Natural killer cell treated with Interleukin-12 subunit alpha and Interleukin-12 subunit beta and Interleukin-15 and Interleukin-18, amount 100 ng/mL, for 72 hours (primary cell): ENCODE results near the gene DDR2. TPM values are rescaled to one million over a fixed set of nuclear protein-coding genes. Genes with fewer than 3 reads are reported as not detected.

ENCODE experiments used
- ATAC-seq, 2 donors: fragments of 150-1000 bp; cut with Tn5 transposase in 1 of 2; sonication (Bioruptor Pico), chemical (Tn5 transposase) in 1 of 2; 2 replicates each; pipeline ENCODE4 v1.10.0; 2021
- DNase-seq: peaks from one replicate; pipeline ENCODE4 v3.0.0; 2022; ENCODE audit warnings: low spot score
- H3K27ac Mint-ChIP-seq, 2 donors: 1 replicate in 1 of 2; 2 replicates in 1 of 2; pipeline ENCODE4 v1.8.0; 2022; ENCODE audit warnings: mixed read lengths in 2 of 2, mild to moderate bottlenecking in 1 of 2, moderate library complexity in 1 of 2
- H3K27me3 Mint-ChIP-seq, 2 donors: 1 replicate in 1 of 2; 2 replicates in 1 of 2; pipeline ENCODE4 v1.8.0; 2022; ENCODE audit warnings: mixed read lengths in 2 of 2
- H3K36me3 Mint-ChIP-seq: one replicate; pipeline ENCODE4 v1.8.0; 2022; ENCODE audit warnings: mixed read lengths
- H3K4me1 Mint-ChIP-seq, 2 donors: 1 replicate in 1 of 2; 2 replicates in 1 of 2; pipeline ENCODE4 v1.8.0; 2022; ENCODE audit warnings: low read depth in 2 of 2, mixed read lengths in 2 of 2, mild to moderate bottlenecking in 1 of 2
- H3K4me3 Mint-ChIP-seq: one replicate; pipeline ENCODE4 v1.8.0; 2022; ENCODE audit warnings: mixed read lengths
- H3K9me3 Mint-ChIP-seq: 2 replicates; pipeline ENCODE4 v1.8.0; 2022; ENCODE audit warnings: mixed read lengths
- total RNA-seq, 2 donors: library from RNA; stranded (reverse); gene quantifications; one replicate each; pipeline ENCODE4 v1.2.3, GENCODE V29; 2022

DDR2 gene
- total RNA-seq, 2 donors from 2014 or later, result 0.57 to 2.3 TPM

DNA sequence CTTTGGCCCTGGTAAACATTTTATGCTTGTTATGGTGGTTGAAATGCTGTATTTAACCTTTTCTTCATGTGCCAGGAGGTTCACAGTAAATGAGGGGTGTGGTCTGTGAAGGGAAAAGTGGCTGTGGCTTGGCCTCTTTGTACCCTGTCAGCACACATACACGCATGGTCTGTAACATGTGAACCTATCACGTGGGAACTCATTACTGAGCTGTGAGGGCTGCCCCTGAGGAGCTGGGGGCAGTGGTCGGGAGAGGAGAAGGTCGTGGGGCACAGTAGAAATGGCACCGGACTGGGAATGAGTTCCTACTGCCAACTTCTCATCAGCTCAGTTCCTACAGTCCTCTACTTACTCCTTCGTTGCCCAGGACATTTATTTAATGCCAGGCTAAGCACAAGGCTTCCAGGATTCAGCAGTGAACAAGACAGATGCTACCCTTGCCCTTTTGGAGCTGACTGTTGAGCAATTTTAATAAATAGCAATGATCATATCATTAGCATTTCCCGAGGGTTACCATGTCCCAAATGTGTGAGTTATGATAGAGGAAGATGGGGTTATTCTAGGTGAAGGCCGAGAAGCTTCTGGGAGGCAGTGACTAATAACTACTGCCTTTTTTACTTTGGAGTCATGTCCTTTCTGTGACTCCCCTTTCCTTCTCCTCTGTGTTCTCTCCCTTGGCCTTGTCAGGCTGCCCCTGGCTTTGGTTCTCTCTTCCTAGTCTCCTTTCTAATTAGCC is 38.8 kb downstream of the DDR2 start:
- no peaks in the 10 kb centered on the region for H3K36me3 Mint-ChIP-seq
- H3K4me3 Mint-ChIP-seq, result no peak overlapping the region
- H3K4me1 Mint-ChIP-seq, result no peaks in the 10 kb centered on the region
- no peak for DNase-seq
- no peak overlapping the region for H3K27ac Mint-ChIP-seq
- no peak for ATAC-seq
- H3K27me3 Mint-ChIP-seq, result peaks cover 0 to 7% of the 10 kb centered on the region in 2 donors
- H3K9me3 Mint-ChIP-seq, result no peaks in the 10 kb centered on the region

DNA sequence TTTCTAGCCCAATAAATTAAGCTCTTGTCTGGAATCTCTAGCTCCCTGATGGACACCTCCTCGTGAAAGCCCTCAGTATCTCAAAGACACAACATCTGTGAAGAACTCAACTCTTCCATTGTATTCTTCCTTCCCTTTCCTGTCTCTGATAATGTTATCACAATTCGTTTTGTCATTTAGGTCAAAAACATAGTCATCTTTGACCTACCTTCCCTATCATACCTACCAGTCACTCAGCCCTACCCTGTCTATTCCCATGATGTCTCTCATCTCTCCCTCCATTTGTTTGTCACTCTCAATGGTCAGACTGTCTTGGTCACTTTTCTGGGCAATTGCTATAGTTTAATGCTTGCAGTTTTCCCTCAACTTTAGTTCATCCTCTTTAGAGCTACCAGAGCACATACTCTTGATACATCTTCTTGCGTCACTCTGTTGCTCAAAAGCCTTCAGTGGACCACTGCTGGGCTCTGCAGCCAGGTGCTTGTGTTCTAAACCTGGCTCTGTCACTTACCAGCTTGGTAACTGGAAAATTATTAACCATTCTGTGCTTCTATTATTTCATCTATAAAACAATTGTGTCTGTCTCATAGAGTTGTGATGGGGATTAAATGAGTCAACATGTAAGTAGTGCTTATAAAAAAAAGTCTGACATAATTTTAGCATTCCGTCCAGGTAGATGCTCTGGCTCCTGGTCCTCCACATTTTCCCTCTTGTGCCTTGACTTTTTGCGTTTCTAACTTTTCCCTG is 39.6 kb downstream of the DDR2 start:
- Mint-ChIP-seq H3K36me3 (no peaks in the 10 kb centered on the region), H3K9me3 (no peaks in the 10 kb centered on the region), H3K27ac (no peak overlapping the region), H3K4me1 (no peaks in the 10 kb centered on the region), H3K4me3 (no peak overlapping the region), H3K27me3 (peaks cover 0 to 5% of the 10 kb centered on the region in 2 donors)
- no peak for DNase-seq
- ATAC-seq, result no peak

DNA sequence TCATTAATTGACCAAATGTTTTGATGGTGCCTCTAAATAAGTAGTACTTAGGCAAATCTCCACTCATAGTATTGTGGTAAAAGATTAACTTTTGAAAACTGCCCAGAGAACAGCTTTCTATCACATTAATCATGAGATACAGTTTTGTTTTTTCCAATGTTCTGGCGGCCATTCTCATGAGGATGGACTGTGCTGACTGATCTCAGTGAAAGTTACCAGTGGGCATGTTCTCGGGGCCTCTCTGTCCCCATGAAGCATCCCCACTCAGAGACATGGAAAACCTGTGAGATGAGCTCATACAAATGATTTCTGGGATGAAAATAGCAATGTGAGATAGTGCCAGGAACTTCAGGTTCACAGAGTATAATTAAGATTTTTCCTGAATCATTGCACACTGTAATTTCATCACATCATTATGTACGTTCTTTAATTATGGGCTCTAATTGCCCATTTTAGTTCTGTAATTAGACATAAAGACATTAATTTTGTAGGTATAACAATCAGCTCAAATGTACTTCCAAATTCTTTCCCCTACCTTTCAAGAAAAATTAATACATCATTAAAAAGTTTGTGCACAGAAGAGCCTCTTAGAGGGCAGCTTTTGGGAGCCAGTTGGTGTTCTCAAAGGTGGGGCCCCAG is 40.5 kb downstream of the DDR2 start:
- Mint-ChIP-seq H3K4me3 (no peak overlapping the region), H3K27ac (no peak overlapping the region), H3K36me3 (no peaks in the 10 kb centered on the region), H3K9me3 (no peaks in the 10 kb centered on the region), H3K4me1 (no peaks in the 10 kb centered on the region), H3K27me3 (peaks cover 0 to 5% of the 10 kb centered on the region in 2 donors)
- no peak for ATAC-seq
- no peak for DNase-seq

DNA sequence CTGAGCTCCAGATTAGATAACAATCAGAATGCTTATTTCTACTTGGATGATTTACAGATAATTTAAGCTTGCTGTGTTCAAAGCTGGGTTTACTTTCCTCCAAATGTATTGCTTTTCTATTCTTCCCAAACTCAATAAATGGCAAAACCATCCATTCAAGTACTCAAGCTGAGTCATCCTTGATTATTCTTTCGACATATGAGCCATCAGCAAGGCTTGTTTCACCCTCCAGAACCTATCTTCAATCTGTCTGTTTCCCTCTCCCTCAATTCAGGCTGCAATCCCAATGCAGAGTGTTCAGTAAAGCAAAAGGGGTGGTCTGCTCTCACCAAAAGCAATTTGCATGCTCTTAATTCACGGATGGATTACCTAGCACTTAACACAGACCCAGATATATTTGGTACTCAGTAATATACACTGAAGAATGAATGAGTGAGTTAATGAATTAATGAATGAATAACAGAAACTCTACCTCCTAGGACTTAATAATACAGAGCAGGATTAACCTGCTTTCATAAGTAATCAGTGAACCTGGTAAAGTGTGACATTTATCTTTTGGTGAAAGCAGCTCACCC is 41.9 kb downstream of the DDR2 start:
- Mint-ChIP-seq H3K9me3 (no peaks in the 10 kb centered on the region), H3K4me3 (no peak overlapping the region), H3K27me3 (peaks cover 0 to 5% of the 10 kb centered on the region in 2 donors), H3K36me3 (no peaks in the 10 kb centered on the region), H3K4me1 (no peaks in the 10 kb centered on the region), H3K27ac (no peak overlapping the region)
- no peak for ATAC-seq
- DNase-seq, result no peak

DNA sequence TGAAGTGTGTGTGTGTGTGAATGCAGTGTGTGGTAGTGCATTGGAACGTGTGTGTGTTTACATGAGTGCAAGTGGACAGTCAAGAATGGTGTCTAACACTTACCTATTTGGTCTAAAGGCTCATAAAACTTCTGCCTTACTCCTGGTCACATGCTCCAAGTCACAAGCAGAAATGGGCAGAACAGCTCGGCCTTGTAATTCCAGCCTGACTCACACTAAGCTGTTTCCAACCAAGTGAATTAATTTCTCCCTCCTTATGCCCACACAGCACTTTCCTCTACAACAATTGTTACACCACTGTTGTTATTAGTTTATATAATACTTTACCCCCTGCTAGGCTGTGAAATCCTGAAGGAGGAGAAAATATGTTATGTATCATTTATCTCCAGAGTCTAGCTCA is 43.8 kb downstream of the DDR2 start:
- Mint-ChIP-seq H3K4me1 (no peaks in the 10 kb centered on the region), H3K27me3 (peaks cover 0 to 5% of the 10 kb centered on the region in 2 donors), H3K27ac (no peak overlapping the region), H3K4me3 (no peak overlapping the region), H3K36me3 (peaks cover 4% of the 10 kb centered on the region), H3K9me3 (no peaks in the 10 kb centered on the region)
- no peak for DNase-seq
- no peak for ATAC-seq

DNA sequence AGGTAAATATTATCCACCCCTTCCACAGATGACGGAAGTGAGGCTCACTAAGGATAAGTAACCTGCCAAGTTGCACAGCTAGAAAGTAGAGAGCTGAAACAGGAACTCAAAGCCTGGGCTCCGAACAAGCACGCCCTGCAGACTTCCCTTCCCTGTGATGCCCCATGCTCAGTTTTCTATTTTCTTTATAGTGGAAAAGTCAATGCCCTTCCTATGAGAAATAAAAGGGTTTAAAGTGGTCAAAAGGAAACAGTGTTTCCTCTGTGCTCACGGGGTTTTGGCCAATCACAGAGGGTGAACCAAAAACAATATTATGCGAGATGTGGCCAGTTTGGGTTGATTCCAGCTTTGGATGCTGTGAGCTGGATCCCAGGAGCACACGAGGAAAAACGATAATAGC is 44.5 kb downstream of the DDR2 start:
- Mint-ChIP-seq H3K36me3 (peaks cover 4% of the 10 kb centered on the region), H3K4me1 (no peaks in the 10 kb centered on the region), H3K4me3 (no peak overlapping the region), H3K9me3 (no peaks in the 10 kb centered on the region), H3K27ac (no peak overlapping the region), H3K27me3 (peaks cover 0 to 2% of the 10 kb centered on the region in 2 donors)
- ATAC-seq, result no peak
- no peak for DNase-seq

DNA sequence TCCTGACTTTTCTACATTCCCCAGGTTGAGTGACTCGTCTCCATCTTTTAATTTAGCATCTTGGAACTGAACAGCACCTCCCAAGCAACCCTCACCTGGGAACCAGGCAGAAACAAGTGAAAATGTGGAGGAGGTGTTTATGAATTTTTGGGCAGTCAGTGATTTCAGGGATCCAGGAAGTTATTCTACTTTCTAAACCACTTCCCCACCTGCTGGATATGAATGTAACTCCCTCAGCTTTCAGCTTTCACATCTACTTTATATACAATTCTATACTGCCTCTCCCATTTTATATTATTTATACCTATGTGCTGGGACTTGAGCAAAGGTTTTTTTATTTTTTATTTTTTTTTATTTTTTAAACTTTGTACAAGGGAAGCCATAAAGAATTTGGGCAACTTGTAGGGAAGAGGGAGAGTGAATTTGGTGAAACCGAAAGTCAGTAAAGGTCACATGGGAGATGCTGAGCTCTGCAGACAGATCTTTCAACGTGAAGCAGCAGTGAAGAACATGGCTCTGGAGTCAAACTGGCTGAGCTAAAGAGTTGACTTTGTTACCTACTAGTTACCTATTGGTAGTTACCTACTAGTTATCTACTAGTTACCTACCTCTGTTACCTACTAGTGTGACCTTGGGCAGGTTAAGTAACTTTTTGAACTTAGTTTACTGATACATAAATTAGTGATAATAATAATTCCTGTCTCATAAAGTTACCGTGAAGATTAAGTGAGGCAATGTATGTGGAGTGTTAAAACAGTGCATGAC is 45.5 kb downstream of the DDR2 start:
- Mint-ChIP-seq H3K9me3 (no peaks in the 10 kb centered on the region), H3K4me1 (no peaks in the 10 kb centered on the region), H3K27ac (no peak overlapping the region), H3K36me3 (peaks cover 4% of the 10 kb centered on the region), H3K27me3 (no peaks in the 10 kb centered on the region), H3K4me3 (no peak overlapping the region)
- ATAC-seq, result no peak
- no peak for DNase-seq

DNA sequence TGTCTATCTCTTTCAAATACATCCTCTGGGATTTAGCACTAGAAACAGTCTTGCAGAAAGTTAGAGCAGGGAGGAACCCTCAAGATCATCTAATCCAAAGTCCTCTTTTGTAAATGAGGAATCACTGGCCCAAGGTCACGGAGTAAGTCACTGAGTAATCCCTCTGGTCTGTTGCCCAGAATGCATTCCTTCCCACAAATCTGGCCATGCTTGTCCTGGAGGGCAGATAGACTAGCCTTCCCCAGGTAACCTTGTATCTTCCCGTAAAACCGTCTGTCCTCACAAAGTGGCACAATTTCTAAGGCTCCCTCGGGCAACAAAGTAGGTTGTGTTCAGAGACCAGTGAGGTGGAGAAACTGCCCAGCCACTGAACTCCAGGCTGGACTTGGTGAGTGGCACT is 46.2 kb downstream of the DDR2 start:
- no peaks in the 10 kb centered on the region for H3K4me1 Mint-ChIP-seq
- no peaks in the 10 kb centered on the region for H3K9me3 Mint-ChIP-seq
- peaks cover 4% of the 10 kb centered on the region for H3K36me3 Mint-ChIP-seq
- ATAC-seq (no peak), DNase-seq (no peak)
- no peaks in the 10 kb centered on the region for H3K27me3 Mint-ChIP-seq
- no peak overlapping the region for H3K4me3 Mint-ChIP-seq
- H3K27ac Mint-ChIP-seq, result no peak overlapping the region

DNA sequence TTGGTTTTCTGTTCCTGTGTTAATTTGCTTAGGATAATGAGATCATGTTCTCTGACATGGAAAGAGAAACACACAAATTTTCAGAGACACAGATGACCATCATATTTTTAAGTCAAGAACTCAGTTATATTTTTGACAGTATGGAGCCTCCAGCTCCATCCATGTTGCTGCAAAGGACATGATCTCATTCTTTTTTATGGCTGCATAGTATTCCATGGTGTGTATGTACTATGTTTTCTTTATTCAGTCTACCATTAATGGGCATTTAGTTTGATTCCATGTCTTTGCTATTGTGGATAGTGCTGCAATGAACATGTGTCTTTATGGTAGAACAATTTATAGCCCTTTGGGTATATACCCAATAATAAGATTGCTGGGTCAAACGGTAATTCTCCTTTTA is 47.0 kb downstream of the DDR2 start:
- no peak overlapping the region for H3K4me3 Mint-ChIP-seq
- DNase-seq (no peak), ATAC-seq (no peak)
- no peaks in the 10 kb centered on the region for H3K27me3 Mint-ChIP-seq
- peaks cover 4% of the 10 kb centered on the region for H3K36me3 Mint-ChIP-seq
- H3K27ac Mint-ChIP-seq, result no peak overlapping the region
- no peaks in the 10 kb centered on the region for H3K4me1 Mint-ChIP-seq
- no peaks in the 10 kb centered on the region for H3K9me3 Mint-ChIP-seq

DNA sequence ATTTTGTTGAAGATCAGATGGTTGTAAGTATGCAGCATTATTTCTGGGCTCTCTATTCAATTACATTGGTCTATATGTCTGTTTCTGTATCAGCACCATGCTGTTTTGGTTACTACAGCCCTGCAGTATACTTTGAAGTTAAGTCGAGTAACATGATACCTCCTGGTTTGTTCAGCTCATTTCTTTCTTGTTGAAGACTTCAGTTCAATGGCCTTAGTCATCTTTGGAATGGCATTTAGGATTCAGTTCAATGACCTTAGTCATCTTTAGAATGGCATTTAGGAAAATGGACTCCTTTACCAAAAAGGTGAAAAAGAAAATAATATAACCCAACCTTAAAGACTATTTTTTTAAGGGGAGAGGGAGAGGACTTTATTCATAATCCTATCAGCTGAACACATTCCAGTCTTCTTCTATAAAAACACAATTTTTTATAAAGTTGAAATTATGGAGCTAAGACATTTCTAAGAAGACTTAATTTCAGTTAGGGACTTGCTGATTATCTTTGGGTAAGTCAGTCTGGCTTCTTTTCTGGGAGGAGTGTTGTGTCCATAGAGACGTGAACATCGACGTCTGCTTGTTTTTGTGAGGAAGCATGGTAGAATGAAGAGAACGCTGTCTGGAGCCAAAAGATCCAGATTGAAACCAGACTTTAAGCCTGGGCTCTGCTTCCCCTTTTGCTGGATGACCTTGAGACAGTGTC is 48.3 kb downstream of the DDR2 start:
- H3K9me3 Mint-ChIP-seq, result no peaks in the 10 kb centered on the region
- H3K4me3 Mint-ChIP-seq, result no peak overlapping the region

DNA sequence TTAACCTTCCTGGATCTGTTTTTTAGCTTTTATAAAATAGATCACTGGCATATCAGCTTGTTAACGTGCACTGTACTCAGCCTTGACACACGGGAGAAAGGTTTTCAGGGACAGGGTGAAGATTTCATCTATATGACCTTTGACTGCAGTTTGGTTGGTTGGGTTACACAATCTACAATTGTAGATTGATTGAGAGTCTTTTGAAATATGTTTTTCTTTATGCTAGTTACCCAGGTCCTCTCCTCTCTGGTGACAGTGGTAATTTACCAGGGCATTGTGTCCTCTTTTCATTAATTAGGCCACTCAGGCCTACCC is 48.8 kb downstream of the DDR2 start:
- Mint-ChIP-seq H3K9me3 (no peaks in the 10 kb centered on the region), H3K36me3 (peaks cover 4% of the 10 kb centered on the region), H3K27me3 (no peaks in the 10 kb centered on the region), H3K27ac (no peak overlapping the region), H3K4me3 (no peak overlapping the region), H3K4me1 (no peaks in the 10 kb centered on the region)
- DNase-seq (no peak), ATAC-seq (no peak)

More for the DNA sequence above, 48.3 kb downstream of the DDR2 start:
- Mint-ChIP-seq H3K27ac (no peak overlapping the region), H3K27me3 (no peaks in the 10 kb centered on the region), H3K36me3 (peaks cover 4% of the 10 kb centered on the region), H3K4me1 (no peaks in the 10 kb centered on the region)
- DNase-seq, result no peak
- ATAC-seq, result no peak

DNA sequence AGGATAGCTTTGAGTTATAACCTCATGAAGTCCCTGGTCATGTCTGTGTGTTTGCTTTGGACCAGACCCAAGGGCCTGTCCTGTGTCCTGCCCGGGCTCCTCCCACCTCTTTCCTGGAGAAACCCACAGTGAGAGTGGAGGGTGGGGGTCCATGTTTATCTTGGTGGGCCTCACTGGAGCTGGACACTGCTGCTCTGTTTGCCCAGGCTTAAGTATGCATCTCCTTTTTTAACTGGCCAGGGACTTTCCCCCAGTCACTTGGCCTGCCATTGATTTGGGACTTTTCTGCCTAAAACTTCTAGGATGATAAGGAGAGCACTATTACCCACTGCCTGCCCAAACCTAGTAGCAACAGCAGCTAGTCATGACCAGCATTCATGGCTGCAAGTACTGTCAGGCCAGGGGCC is 49.8 kb downstream of the DDR2 start:
- Mint-ChIP-seq H3K4me3 (no peak overlapping the region), H3K4me1 (no peaks in the 10 kb centered on the region), H3K9me3 (no peaks in the 10 kb centered on the region), H3K27me3 (no peaks in the 10 kb centered on the region), H3K36me3 (peaks cover 4% of the 10 kb centered on the region), H3K27ac (no peak overlapping the region)
- ATAC-seq (no peak), DNase-seq (no peak)

DNA sequence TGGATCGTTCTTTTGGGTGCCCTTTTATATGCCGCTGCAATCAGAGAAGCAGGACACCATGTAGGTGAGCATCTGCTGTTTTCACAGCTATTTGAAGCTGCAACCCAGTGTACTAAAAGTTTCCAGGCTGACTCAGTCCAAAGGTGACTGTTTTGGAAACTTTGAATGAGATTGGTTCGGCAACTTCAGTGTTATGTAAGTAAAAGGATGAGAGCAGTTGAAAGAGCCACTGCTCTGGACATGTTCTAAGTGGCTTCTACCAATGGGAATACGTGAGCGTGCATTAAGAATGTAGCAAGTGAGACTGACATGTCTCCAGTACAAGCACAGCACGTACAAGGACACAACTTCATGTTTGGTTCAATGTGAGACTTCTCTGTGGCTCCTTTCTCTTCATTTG is 55.6 kb downstream of the DDR2 start:
- H3K27me3 Mint-ChIP-seq, result peaks cover 0 to 12% of the 10 kb centered on the region in 2 donors
- ATAC-seq (no peak), DNase-seq (no peak)
- no peak overlapping the region for H3K4me3 Mint-ChIP-seq
- no peak overlapping the region for H3K27ac Mint-ChIP-seq
- no peaks in the 10 kb centered on the region for H3K36me3 Mint-ChIP-seq
- H3K4me1 Mint-ChIP-seq, result no peaks in the 10 kb centered on the region
- H3K9me3 Mint-ChIP-seq, result no peaks in the 10 kb centered on the region
